ENCODE measurements around the gene SIK3. TPM values are rescaled to one million over a fixed set of nuclear protein-coding genes. Genes with fewer than 3 reads are reported as not detected.

The SIK3 gene
- total RNA-seq, 2 donors from 2014 or later = 37.2 to 43.5 TPM

DNA sequence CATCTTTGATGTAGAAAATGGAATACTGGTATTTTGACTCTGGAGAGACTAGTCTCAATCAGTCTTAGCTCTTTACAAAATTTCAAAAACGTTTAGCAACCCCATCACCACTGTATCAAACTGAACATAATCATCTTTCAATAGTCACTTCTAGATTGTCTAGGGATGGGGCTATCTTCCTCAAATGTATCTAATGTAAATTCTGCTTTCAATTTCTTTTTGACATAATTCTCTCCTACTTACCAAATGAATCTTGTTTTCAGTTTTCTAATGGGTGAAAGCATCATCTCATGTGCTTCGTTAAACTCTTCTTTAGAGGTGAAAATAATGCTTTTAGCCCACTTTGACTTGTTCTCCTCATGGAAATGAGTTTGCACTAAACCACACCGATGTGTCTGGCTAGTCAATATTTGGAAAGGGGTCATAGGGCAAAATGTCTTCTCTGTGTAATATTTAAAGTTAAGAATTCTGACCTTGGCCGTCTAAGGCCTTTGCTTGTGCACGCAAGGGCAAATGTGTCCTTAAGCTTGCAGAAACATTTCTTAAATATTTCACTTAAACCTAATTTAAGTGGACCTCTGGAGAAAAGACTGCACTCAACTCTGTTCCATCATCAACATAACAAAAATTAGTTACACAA, 5.2 kb downstream of the SIK3 start:
- no peak overlapping the region for H3K9ac ChIP-seq (ENCODE audit: extremely low read depth, low read length, poor library complexity, severe bottlenecking)
- DNase-seq = no peak

DNA sequence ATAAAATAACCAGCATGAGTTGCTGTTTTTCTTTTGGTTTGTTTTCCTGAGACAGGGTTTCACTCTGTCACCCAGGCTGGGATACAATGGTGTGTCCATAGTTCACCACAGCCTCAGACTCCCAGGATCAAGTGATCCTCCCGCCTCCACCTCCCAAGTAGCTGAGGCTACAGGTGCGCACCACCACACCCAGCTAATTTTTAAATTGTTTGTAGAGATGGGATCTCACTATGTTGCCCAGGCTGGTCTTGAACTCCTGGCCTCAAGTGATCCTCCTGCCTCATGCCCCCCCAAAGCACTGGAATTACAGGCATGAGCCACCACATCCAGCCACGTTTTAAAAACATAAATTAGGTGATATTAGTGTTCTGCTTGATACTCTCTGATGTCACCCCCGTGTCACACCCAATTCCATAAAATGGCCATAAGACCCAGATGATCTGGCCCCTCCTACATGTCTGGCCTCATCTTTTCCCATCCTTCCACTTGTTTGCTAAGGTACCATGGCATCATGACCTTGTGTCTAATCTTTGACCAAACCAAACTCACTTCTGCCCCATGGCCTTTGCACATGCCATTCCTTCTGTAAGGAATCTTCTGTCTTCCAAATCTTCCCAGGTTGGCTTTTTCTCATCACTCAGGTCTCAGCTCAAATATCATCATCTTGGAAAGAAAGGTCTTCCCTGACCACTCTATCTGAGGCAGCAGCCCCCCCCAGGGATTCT, 6.3 kb downstream of the SIK3 start:
- Mint-ChIP-seq H3K27ac (no peak overlapping the region), H3K27me3 (ENCODE audit: insufficient read depth) (no peaks in the 10 kb centered on the region), H3K4me3 (no peak overlapping the region), H3K9me3 (peaks cover 3% of the 10 kb centered on the region), H3K36me3 (ENCODE audit: low read depth) (peaks cover 19% of the 10 kb centered on the region), H3K4me1 (peaks cover 27% of the 10 kb centered on the region)
- WGBS, 2 experiments (ENCODE audit: insufficient coverage in 1 of 2, insufficient read length in 1 of 2) = 97% methylated on average over 3 of the region's 4 CpGs; no CpG with 5 or more reads in 1 of the 2 experiments
- no peaks in the 10 kb centered on the region for H3K27me3 ChIP-seq (ENCODE audit: control insufficient read depth, insufficient read depth, low read length, poor library complexity, severe bottlenecking)
- no peak overlapping the region for H3K4me3 ChIP-seq (ENCODE audit: low read length)
- H3K36me3 ChIP-seq (ENCODE audit: control insufficient read depth, insufficient read depth, low read length) = peaks cover 26% of the 10 kb centered on the region
- peaks cover 5% of the 10 kb centered on the region for H3K4me1 ChIP-seq (ENCODE audit: control insufficient read depth, insufficient read depth, low read length)
- no peak overlapping the region for H3K27ac ChIP-seq (ENCODE audit: low read depth, low read length)
- peaks cover 8% of the 10 kb centered on the region for H3K9me3 ChIP-seq (ENCODE audit: control insufficient read depth, low read length)
- TF ChIP-seq, protein P1, sequence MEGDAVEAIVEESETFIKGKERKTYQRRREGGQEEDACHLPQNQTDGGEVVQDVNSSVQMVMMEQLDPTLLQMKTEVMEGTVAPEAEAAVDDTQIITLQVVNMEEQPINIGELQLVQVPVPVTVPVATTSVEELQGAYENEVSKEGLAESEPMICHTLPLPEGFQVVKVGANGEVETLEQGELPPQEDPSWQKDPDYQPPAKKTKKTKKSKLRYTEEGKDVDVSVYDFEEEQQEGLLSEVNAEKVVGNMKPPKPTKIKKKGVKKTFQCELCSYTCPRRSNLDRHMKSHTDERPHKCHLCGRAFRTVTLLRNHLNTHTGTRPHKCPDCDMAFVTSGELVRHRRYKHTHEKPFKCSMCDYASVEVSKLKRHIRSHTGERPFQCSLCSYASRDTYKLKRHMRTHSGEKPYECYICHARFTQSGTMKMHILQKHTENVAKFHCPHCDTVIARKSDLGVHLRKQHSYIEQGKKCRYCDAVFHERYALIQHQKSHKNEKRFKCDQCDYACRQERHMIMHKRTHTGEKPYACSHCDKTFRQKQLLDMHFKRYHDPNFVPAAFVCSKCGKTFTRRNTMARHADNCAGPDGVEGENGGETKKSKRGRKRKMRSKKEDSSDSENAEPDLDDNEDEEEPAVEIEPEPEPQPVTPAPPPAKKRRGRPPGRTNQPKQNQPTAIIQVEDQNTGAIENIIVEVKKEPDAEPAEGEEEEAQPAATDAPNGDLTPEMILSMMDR (conservative IDR thresholded peaks at IDR 0.05) = no peak
- no peak overlapping the region for H3K9ac ChIP-seq (ENCODE audit: extremely low read depth, low read length, poor library complexity, severe bottlenecking)
- DNase-seq = no peak

More for the DNA sequence above, 5.2 kb downstream of the SIK3 start:
- Mint-ChIP-seq H3K27ac (no peak overlapping the region), H3K36me3 (ENCODE audit: low read depth) (peaks cover 19% of the 10 kb centered on the region), H3K27me3 (ENCODE audit: insufficient read depth) (no peaks in the 10 kb centered on the region), H3K4me3 (no peak overlapping the region), H3K4me1 (peaks cover 28% of the 10 kb centered on the region), H3K9me3 (peaks cover 3% of the 10 kb centered on the region)
- Histone ChIP-seq H3K27ac (ENCODE audit: low read depth, low read length) (no peak overlapping the region), H3K4me1 (ENCODE audit: control insufficient read depth, insufficient read depth, low read length) (peaks cover 5% of the 10 kb centered on the region), H3K27me3 (ENCODE audit: control insufficient read depth, insufficient read depth, low read length, poor library complexity, severe bottlenecking) (no peaks in the 10 kb centered on the region), H3K4me3 (ENCODE audit: low read length) (no peak overlapping the region), H3K36me3 (ENCODE audit: control insufficient read depth, insufficient read depth, low read length) (peaks cover 26% of the 10 kb centered on the region), H3K9me3 (ENCODE audit: control insufficient read depth, low read length) (peaks cover 8% of the 10 kb centered on the region)
- TF ChIP-seq, protein P1 (conservative IDR thresholded peaks at IDR 0.05) = no peak
- WGBS, 2 experiments (ENCODE audit: insufficient coverage in 1 of 2, insufficient read length in 1 of 2) = 80 to 83% methylated on average over 2 to 5 of the region's 5 CpGs

DNA sequence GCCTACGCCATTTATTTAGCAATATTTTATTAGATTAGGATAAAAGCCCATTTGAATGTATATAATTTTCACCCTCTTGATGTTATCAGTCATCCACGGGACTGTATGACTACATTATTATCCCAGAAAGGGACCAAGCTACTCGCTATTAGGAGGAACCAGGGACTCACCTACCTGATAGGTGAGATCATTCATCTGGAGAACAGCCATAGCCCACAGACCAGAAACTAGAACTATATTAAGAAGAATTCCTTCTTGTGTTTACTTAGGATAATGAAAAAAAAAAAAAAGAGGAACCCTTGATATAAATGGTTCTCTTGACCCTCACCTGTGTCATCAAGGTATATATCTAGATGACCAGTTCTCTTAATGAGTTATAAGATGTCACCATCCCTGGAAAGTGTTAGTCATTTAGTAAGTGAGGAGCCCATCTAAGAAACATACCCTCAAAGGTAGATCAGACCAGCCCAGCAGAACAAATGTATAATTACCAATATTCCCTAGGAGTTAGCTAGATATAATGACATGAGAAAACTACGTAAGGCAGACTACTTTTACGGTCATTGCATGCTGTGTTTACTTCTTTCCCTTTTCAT, 8.0 kb downstream of the SIK3 start:
- peaks cover 3% of the 10 kb centered on the region for H3K9me3 Mint-ChIP-seq
- H3K4me3 Mint-ChIP-seq = no peak overlapping the region
- DNase-seq = no peak
- 91 to 96% methylated on average over 3 to 4 of the region's 5 CpGs for WGBS, 2 experiments (ENCODE audit: insufficient coverage in 1 of 2, insufficient read length in 1 of 2)
- Histone ChIP-seq H3K27ac (ENCODE audit: low read depth, low read length) (no peak overlapping the region), H3K27me3 (ENCODE audit: control insufficient read depth, insufficient read depth, low read length, poor library complexity, severe bottlenecking) (no peaks in the 10 kb centered on the region), H3K36me3 (ENCODE audit: control insufficient read depth, insufficient read depth, low read length) (peaks cover 26% of the 10 kb centered on the region), H3K9ac (ENCODE audit: extremely low read depth, low read length, poor library complexity, severe bottlenecking) (no peak overlapping the region), H3K4me3 (ENCODE audit: low read length) (no peak overlapping the region), H3K4me1 (ENCODE audit: control insufficient read depth, insufficient read depth, low read length) (peaks cover under 1% of the 10 kb centered on the region), H3K9me3 (ENCODE audit: control insufficient read depth, low read length) (peaks cover 8% of the 10 kb centered on the region)
- H3K27ac Mint-ChIP-seq = no peak overlapping the region
- H3K4me1 Mint-ChIP-seq = peaks cover 11% of the 10 kb centered on the region
- peaks cover 19% of the 10 kb centered on the region for H3K36me3 Mint-ChIP-seq (ENCODE audit: low read depth)
- no peaks in the 10 kb centered on the region for H3K27me3 Mint-ChIP-seq (ENCODE audit: insufficient read depth)
- TF ChIP-seq, protein P1 (conservative IDR thresholded peaks at IDR 0.05) = no peak
